ENCODE measurements around the gene FOXP1.

The FOXP1 gene

DNA sequence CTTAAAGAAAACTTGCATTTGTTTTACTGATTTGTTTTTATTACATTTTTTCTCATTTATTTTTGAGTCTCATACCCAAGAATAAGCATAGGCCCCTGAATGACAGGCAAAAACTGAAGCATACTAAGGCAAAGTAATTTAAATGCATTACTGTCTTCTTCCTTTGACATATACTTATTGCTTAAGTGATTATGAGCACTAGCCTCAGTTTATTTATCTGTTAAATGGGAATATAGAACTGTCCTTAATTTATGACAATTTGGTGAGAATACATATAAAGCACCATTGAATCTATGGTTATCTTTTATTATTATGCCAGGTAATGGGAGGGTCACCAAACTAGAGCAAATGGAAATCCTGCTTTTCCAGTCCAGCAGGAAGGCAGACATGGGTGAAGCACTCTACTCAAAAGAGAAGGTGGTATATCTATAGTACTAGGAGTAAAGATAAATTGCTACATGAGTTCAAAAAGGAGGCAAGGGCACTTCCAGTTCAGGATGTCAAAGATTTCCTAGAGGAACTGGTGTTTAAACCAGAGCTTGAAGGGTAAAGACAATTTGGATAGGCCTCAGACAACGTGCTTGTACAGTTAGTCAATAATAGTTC, 435.0 kb downstream of the FOXP1 start:
- no peak overlapping the region for H2AFZ ChIP-seq (ENCODE audit: low read depth, low read length, severe bottlenecking)
- TF ChIP-seq EZH2phosphoT487 (conservative IDR thresholded peaks at IDR 0.05; ENCODE audit: low read length), result no peak
- TF ChIP-seq, protein P1, sequence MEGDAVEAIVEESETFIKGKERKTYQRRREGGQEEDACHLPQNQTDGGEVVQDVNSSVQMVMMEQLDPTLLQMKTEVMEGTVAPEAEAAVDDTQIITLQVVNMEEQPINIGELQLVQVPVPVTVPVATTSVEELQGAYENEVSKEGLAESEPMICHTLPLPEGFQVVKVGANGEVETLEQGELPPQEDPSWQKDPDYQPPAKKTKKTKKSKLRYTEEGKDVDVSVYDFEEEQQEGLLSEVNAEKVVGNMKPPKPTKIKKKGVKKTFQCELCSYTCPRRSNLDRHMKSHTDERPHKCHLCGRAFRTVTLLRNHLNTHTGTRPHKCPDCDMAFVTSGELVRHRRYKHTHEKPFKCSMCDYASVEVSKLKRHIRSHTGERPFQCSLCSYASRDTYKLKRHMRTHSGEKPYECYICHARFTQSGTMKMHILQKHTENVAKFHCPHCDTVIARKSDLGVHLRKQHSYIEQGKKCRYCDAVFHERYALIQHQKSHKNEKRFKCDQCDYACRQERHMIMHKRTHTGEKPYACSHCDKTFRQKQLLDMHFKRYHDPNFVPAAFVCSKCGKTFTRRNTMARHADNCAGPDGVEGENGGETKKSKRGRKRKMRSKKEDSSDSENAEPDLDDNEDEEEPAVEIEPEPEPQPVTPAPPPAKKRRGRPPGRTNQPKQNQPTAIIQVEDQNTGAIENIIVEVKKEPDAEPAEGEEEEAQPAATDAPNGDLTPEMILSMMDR (IDR thresholded peaks at IDR 0.05; ENCODE audit: insufficient read depth, low read length, poor library complexity, severe bottlenecking), result no peak
- H3K9me2 ChIP-seq (replicated peaks; ENCODE audit: insufficient read depth, low read length), result no peaks in the 10 kb centered on the region
- no peaks in the 10 kb centered on the region for H3K79me2 ChIP-seq (ENCODE audit: insufficient read depth, low read length)
- no peaks in the 10 kb centered on the region for H3K9me3 ChIP-seq (ENCODE audit: insufficient read depth, low read length)
- H4K20me1 ChIP-seq (ENCODE audit: low read depth, low read length), result no peaks in the 10 kb centered on the region
- H3K27ac ChIP-seq (ENCODE audit: low read depth, low read length), result no peak overlapping the region
- no peak overlapping the region for H3K4me3 ChIP-seq (ENCODE audit: insufficient read depth, low read length, poor library complexity, severe bottlenecking)
- no peak overlapping the region for H3K9ac ChIP-seq (ENCODE audit: low read length)
- H3K4me2 ChIP-seq (ENCODE audit: low read depth, low read length, poor library complexity, severe bottlenecking), result no peak overlapping the region
- H3F3A ChIP-seq (ENCODE audit: insufficient read depth), result no peaks in the 10 kb centered on the region
- H3K27me3 ChIP-seq (ENCODE audit: low read length), result no peaks in the 10 kb centered on the region
- no peaks in the 10 kb centered on the region for H3K36me3 ChIP-seq (ENCODE audit: low read length)

DNA sequence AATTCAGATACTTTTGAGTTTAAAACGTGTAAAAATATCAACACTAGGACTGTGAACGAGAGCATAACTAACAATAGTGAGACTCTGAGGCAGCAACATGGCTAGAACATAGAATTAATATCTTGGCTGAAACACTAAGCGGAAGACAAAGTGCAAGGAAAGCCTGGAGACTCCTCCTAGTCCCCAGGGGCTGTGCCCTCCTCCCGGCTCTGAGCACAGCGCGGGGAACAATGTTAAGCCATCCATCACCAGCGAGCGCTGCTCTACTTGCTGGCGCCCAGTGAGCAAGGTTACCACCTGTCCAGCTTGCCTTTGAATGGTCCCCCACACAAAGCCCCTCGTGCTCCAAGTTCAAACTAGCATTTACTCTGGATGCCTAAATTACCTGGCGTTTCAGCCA, 436.9 kb downstream of the FOXP1 start:
- H3K27me3 ChIP-seq (ENCODE audit: low read length), result no peaks in the 10 kb centered on the region
- no peak for TF ChIP-seq EZH2phosphoT487 (conservative IDR thresholded peaks at IDR 0.05; ENCODE audit: low read length)
- TF ChIP-seq, protein P1 (IDR thresholded peaks at IDR 0.05; ENCODE audit: insufficient read depth, low read length, poor library complexity, severe bottlenecking), result no peak
- no peaks in the 10 kb centered on the region for H3K9me3 ChIP-seq (ENCODE audit: insufficient read depth, low read length)
- H3K4me2 ChIP-seq (ENCODE audit: low read depth, low read length, poor library complexity, severe bottlenecking), result no peak overlapping the region
- no peaks in the 10 kb centered on the region for H3K9me2 ChIP-seq (replicated peaks; ENCODE audit: insufficient read depth, low read length)
- H3K27ac ChIP-seq (ENCODE audit: low read depth, low read length), result no peak overlapping the region
- no peaks in the 10 kb centered on the region for H3K79me2 ChIP-seq (ENCODE audit: insufficient read depth, low read length)
- no peaks in the 10 kb centered on the region for H4K20me1 ChIP-seq (ENCODE audit: low read depth, low read length)
- H3K9ac ChIP-seq (ENCODE audit: low read length), result no peak overlapping the region
- no peak overlapping the region for H3K4me3 ChIP-seq (ENCODE audit: insufficient read depth, low read length, poor library complexity, severe bottlenecking)
- no peaks in the 10 kb centered on the region for H3K36me3 ChIP-seq (ENCODE audit: low read length)
- H2AFZ ChIP-seq (ENCODE audit: low read depth, low read length, severe bottlenecking), result no peak overlapping the region
- H3F3A ChIP-seq (ENCODE audit: insufficient read depth), result no peaks in the 10 kb centered on the region

DNA sequence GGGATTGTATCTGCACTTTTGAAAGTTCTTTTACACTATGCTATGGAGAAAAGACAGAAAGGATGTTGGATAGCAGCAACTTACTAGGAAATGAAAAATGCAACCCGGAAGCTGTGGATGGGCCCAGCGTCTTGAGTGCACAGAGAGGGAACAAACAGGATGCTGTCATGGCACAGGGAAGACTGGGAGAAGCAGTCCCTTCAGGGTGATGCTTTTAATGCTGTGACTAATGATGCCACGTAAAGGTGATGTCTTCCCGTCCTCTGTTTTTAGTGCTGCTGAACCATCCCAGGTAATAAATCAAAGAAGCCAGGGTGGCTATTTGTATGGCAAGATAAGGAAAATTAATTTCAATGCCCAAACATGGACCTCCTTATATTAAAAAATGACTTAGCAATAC, 437.6 kb downstream of the FOXP1 start:
- H4K20me1 ChIP-seq (ENCODE audit: low read depth, low read length), result no peaks in the 10 kb centered on the region
- H3F3A ChIP-seq (ENCODE audit: insufficient read depth), result no peaks in the 10 kb centered on the region
- H3K9me2 ChIP-seq (replicated peaks; ENCODE audit: insufficient read depth, low read length), result no peaks in the 10 kb centered on the region
- no peak overlapping the region for H3K4me3 ChIP-seq (ENCODE audit: insufficient read depth, low read length, poor library complexity, severe bottlenecking)
- TF ChIP-seq EZH2phosphoT487 (conservative IDR thresholded peaks at IDR 0.05; ENCODE audit: low read length), result no peak
- TF ChIP-seq, protein P1 (IDR thresholded peaks at IDR 0.05; ENCODE audit: insufficient read depth, low read length, poor library complexity, severe bottlenecking), result no peak
- no peaks in the 10 kb centered on the region for H3K9me3 ChIP-seq (ENCODE audit: insufficient read depth, low read length)
- no peak overlapping the region for H3K9ac ChIP-seq (ENCODE audit: low read length)
- no peaks in the 10 kb centered on the region for H3K79me2 ChIP-seq (ENCODE audit: insufficient read depth, low read length)
- no peaks in the 10 kb centered on the region for H3K27me3 ChIP-seq (ENCODE audit: low read length)
- H2AFZ ChIP-seq (ENCODE audit: low read depth, low read length, severe bottlenecking), result no peak overlapping the region
- no peak overlapping the region for H3K27ac ChIP-seq (ENCODE audit: low read depth, low read length)
- H3K36me3 ChIP-seq (ENCODE audit: low read length), result no peaks in the 10 kb centered on the region
- H3K4me2 ChIP-seq (ENCODE audit: low read depth, low read length, poor library complexity, severe bottlenecking), result no peak overlapping the region

Data from SU-DHL-6 (cell line).